ENCODE data around the gene PTK6. TPM values are rescaled to one million over a fixed set of nuclear protein-coding genes. Genes with fewer than 3 reads are reported as not detected.

The PTK6 gene
- total RNA-seq, 1 donor from 2014 or later, result not detected

- no peak for DNase-seq (ENCODE audit: low spot score)
- Mint-ChIP-seq H3K36me3 (ENCODE audit: low read depth, unreplicated experiment) (peaks cover 14% of the 10 kb centered on the region), H3K4me3 (ENCODE audit: unreplicated experiment) (no peak overlapping the region), H3K9me3 (ENCODE audit: unreplicated experiment) (no peaks in the 10 kb centered on the region), H3K27ac (ENCODE audit: unreplicated experiment) (no peak overlapping the region), H3K4me1 (ENCODE audit: unreplicated experiment) (no peaks in the 10 kb centered on the region), H3K27me3 (ENCODE audit: unreplicated experiment) (peaks cover 8% of the 10 kb centered on the region)
- TF ChIP-seq CTCF (IDR thresholded peaks at IDR 0.05; ENCODE audit: unreplicated experiment), result no peak
Measured at GRCh38 chr20:63487781-63488241, 49.4 kb downstream of the PTK6 start.

- Mint-ChIP-seq H3K4me1 (ENCODE audit: unreplicated experiment) (no peaks in the 10 kb centered on the region), H3K27ac (ENCODE audit: unreplicated experiment) (no peak overlapping the region), H3K27me3 (ENCODE audit: unreplicated experiment) (peaks cover 9% of the 10 kb centered on the region), H3K36me3 (ENCODE audit: low read depth, unreplicated experiment) (peaks cover 8% of the 10 kb centered on the region), H3K4me3 (ENCODE audit: unreplicated experiment) (no peak overlapping the region), H3K9me3 (ENCODE audit: unreplicated experiment) (no peaks in the 10 kb centered on the region)
- no peak for DNase-seq (ENCODE audit: low spot score)
- TF ChIP-seq CTCF (IDR thresholded peaks at IDR 0.05; ENCODE audit: unreplicated experiment), result no peak
Measured at GRCh38 chr20:63487116-63487764, 49.9 kb downstream of the PTK6 start.

GRCh38 chr20:63486300-63486855 lies 50.8 kb downstream of the PTK6 start:
- H3K27me3 Mint-ChIP-seq (ENCODE audit: unreplicated experiment), result peaks cover 4% of the 10 kb centered on the region
- H3K36me3 Mint-ChIP-seq (ENCODE audit: low read depth, unreplicated experiment), result no peaks in the 10 kb centered on the region
- no peak overlapping the region for H3K4me3 Mint-ChIP-seq (ENCODE audit: unreplicated experiment)
- H3K4me1 Mint-ChIP-seq (ENCODE audit: unreplicated experiment), result no peaks in the 10 kb centered on the region
- no peak for TF ChIP-seq CTCF (IDR thresholded peaks at IDR 0.05; ENCODE audit: unreplicated experiment)
- peak overlapping the region; percentile 74 for H3K27ac Mint-ChIP-seq (ENCODE audit: unreplicated experiment)
- no peak for DNase-seq (ENCODE audit: low spot score)
- H3K9me3 Mint-ChIP-seq (ENCODE audit: unreplicated experiment), result no peaks in the 10 kb centered on the region

- H3K27me3 Mint-ChIP-seq (ENCODE audit: unreplicated experiment), result peaks cover 5% of the 10 kb centered on the region
- H3K27ac Mint-ChIP-seq (ENCODE audit: unreplicated experiment), result no peak overlapping the region
- no peak for TF ChIP-seq CTCF (IDR thresholded peaks at IDR 0.05; ENCODE audit: unreplicated experiment)
- H3K36me3 Mint-ChIP-seq (ENCODE audit: low read depth, unreplicated experiment), result no peaks in the 10 kb centered on the region
- no peak overlapping the region for H3K4me3 Mint-ChIP-seq (ENCODE audit: unreplicated experiment)
- H3K9me3 Mint-ChIP-seq (ENCODE audit: unreplicated experiment), result no peaks in the 10 kb centered on the region
- no peak for DNase-seq (ENCODE audit: low spot score)
- H3K4me1 Mint-ChIP-seq (ENCODE audit: unreplicated experiment), result no peaks in the 10 kb centered on the region
Measured at GRCh38 chr20:63484651-63485403, 52.3 kb downstream of the PTK6 start.

- DNase-seq (ENCODE audit: low spot score), result no peak
- H3K4me3 Mint-ChIP-seq (ENCODE audit: unreplicated experiment), result no peak overlapping the region
- H3K27ac Mint-ChIP-seq (ENCODE audit: unreplicated experiment), result no peak overlapping the region
- H3K9me3 Mint-ChIP-seq (ENCODE audit: unreplicated experiment), result no peaks in the 10 kb centered on the region
- no peaks in the 10 kb centered on the region for H3K4me1 Mint-ChIP-seq (ENCODE audit: unreplicated experiment)
- TF ChIP-seq CTCF (IDR thresholded peaks at IDR 0.05; ENCODE audit: unreplicated experiment), result no peak
- H3K27me3 Mint-ChIP-seq (ENCODE audit: unreplicated experiment), result peaks cover 5% of the 10 kb centered on the region
- no peaks in the 10 kb centered on the region for H3K36me3 Mint-ChIP-seq (ENCODE audit: low read depth, unreplicated experiment)
Measured at GRCh38 chr20:63484236-63484635, 52.9 kb downstream of the PTK6 start.
